Mesenchymal stem cell (in vitro differentiated cells and primary cell): ENCODE data around the gene OPCML.

Experiments
- DNase-seq: peaks from one replicate; pipeline ENCODE4 v3.0.0-alpha.2; 2013
- H2AFZ ChIP-seq: one replicate; pipeline ENCODE4 v1.6.1; 2013; ENCODE audit warnings: low read depth, mild to moderate bottlenecking, control low read depth, inconsistent platforms, low read length, moderate library complexity
- H2AK5ac ChIP-seq: 2 replicates; pipeline ENCODE4 v1.6.1; 2013; ENCODE audit warnings: low read length, moderate library complexity, mild to moderate bottlenecking, inconsistent platforms; ENCODE audit not compliant: severe bottlenecking
- H2BK120ac ChIP-seq: one replicate; pipeline ENCODE4 v1.6.1; 2013; ENCODE audit warnings: low read depth, mild to moderate bottlenecking, inconsistent platforms, low read length, moderate library complexity
- H2BK12ac ChIP-seq, 2 experiments: one replicate each; pipeline ENCODE4 v1.6.1; 2013; ENCODE audit warnings: inconsistent platforms in 2 of 2, low read length in 2 of 2, mild to moderate bottlenecking in 2 of 2, moderate library complexity in 2 of 2, control low read depth in 1 of 2
- H2BK15ac ChIP-seq: one replicate; pipeline ENCODE4 v1.6.1; 2013; ENCODE audit warnings: mild to moderate bottlenecking, low read depth, inconsistent platforms; ENCODE audit not compliant: poor library complexity, severe bottlenecking
- H2BK5ac ChIP-seq: 2 replicates; pipeline ENCODE4 v1.6.1; 2013; ENCODE audit warnings: low read depth, mild to moderate bottlenecking, low read length, control low read depth, inconsistent platforms; ENCODE audit not compliant: poor library complexity, severe bottlenecking
- H3K14ac ChIP-seq, 2 experiments: one replicate each; pipeline ENCODE4 v1.6.1; 2013; ENCODE audit warnings: inconsistent platforms in 2 of 2, low read length in 2 of 2, control low read depth in 1 of 2, mild to moderate bottlenecking in 1 of 2, moderate library complexity in 1 of 2
- H3K18ac ChIP-seq, 2 experiments: one replicate each; pipeline ENCODE4 v1.6.1; 2013; ENCODE audit warnings: inconsistent platforms in 2 of 2, low read length in 2 of 2, control low read depth in 1 of 2, low read depth in 1 of 2, mild to moderate bottlenecking in 1 of 2
- H3K23ac ChIP-seq, 2 experiments: one replicate each; pipeline ENCODE4 v1.6.1; 2013; ENCODE audit warnings: inconsistent platforms in 2 of 2, low read length in 2 of 2, mild to moderate bottlenecking in 2 of 2, moderate library complexity in 2 of 2, control low read depth in 1 of 2
- H3K27ac ChIP-seq: 2 replicates; pipeline ENCODE4 v1.5.1; 2013; ENCODE audit warnings: mild to moderate bottlenecking, moderate library complexity, low read length, control low read depth, inconsistent platforms; ENCODE audit not compliant: poor library complexity, severe bottlenecking
- H3K27me3 ChIP-seq, 2 experiments: 2 replicates each; pipeline versions ENCODE4 v1.6.1 to v1.7.0; 2013; ENCODE audit warnings: low read length in 2 of 2, mild to moderate bottlenecking in 2 of 2, moderate library complexity in 2 of 2, control low read depth in 1 of 2, inconsistent platforms in 1 of 2; ENCODE audit not compliant: control insufficient read depth in 1 of 2, insufficient read depth in 1 of 2
- H3K36me3 ChIP-seq, 2 experiments: 2 replicates each; pipeline versions ENCODE4 v1.6.1 to v1.7.0; 2013; ENCODE audit warnings: low read length in 2 of 2, control low read depth in 1 of 2, inconsistent platforms in 1 of 2, low read depth in 1 of 2, mild to moderate bottlenecking in 1 of 2; ENCODE audit not compliant: insufficient read depth in 2 of 2, control insufficient read depth in 1 of 2
- H3K4ac ChIP-seq, 2 experiments: one replicate each; pipeline ENCODE4 v1.6.1; 2013; ENCODE audit warnings: inconsistent platforms in 2 of 2, low read length in 2 of 2, mild to moderate bottlenecking in 2 of 2, moderate library complexity in 2 of 2, control low read depth in 1 of 2, low read depth in 1 of 2
- H3K4me1 ChIP-seq: 2 replicates; pipeline ENCODE4 v1.6.1; 2013; ENCODE audit warnings: low read depth, low read length, control low read depth; ENCODE audit not compliant: control insufficient read depth, insufficient read depth
- H3K4me2 ChIP-seq: 2 replicates; pipeline ENCODE4 v1.6.1; 2013; ENCODE audit warnings: low read length, mild to moderate bottlenecking, inconsistent platforms; ENCODE audit not compliant: poor library complexity, severe bottlenecking
- H3K4me3 ChIP-seq, 2 experiments: 2 replicates each; pipeline versions ENCODE4 v1.5.1 to v1.7.0; 2013; ENCODE audit warnings: low read length in 2 of 2, mild to moderate bottlenecking in 2 of 2, control low read depth in 1 of 2, low read depth in 1 of 2; ENCODE audit not compliant: insufficient read depth in 1 of 2
- H3K79me1 ChIP-seq: replicated peaks from 2 replicates; pipeline ENCODE4 v1.6.1; 2013; ENCODE audit warnings: mild to moderate bottlenecking, control low read depth, low read length, inconsistent platforms; ENCODE audit not compliant: poor library complexity, severe bottlenecking
- H3K9ac ChIP-seq: 2 replicates; pipeline ENCODE4 v1.7.0; 2013; ENCODE audit warnings: mild to moderate bottlenecking, low read length, moderate library complexity
- H3K9me3 ChIP-seq: 2 replicates; pipeline ENCODE4 v1.7.0; 2013; ENCODE audit warnings: mild to moderate bottlenecking, low read length; ENCODE audit not compliant: control insufficient read depth
- H4K8ac ChIP-seq: one replicate; pipeline ENCODE4 v1.6.1; 2013; ENCODE audit warnings: inconsistent platforms, mild to moderate bottlenecking, low read length, moderate library complexity
- H4K91ac ChIP-seq: one replicate; pipeline ENCODE4 v1.6.1; 2013; ENCODE audit warnings: mild to moderate bottlenecking, low read length, inconsistent platforms
- WGBS: methylation state at CpG from one replicate; pipeline ENCODE4 v1.1.7; 2013; ENCODE audit warnings: mixed read lengths; 5-methylcytosine and 5-hydroxymethylcytosine counted together

Gene OPCML

DNA sequence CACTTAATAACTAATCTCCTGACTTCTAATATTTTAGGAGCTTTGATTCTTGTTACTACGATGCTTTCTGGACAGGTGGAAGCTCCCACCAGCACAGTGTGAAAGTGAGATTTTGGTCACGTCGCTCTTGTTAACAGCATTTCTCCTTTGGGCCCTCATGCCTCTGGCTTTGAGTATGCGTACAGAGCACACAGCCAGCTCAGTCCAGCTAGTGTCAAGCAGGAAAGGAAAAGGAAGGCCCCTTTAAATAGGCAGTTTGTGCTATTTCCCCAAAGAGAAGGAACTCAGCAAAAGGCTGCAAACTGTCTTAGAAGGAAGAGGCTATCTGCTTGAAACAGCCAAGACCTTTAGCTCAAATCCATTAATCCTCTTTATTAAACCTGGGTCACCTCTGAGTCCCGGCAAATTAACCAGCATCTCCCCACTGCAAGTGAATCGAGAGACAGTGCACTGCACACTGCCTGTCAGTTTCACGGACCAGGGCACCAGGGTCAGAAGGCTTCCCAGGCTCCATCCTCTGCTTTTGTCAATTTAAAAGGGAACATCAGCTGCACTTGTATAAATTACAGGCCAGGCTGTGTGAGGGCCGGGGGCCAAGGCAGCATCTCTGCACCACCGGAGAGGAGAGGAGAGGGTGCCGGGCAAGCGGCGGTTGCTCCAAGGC lies 34.7 kb downstream of the OPCML start:
- Histone ChIP-seq H3K23ac (no peak overlapping the region), H2AFZ (no peak overlapping the region), H3K4ac (no peak overlapping the region), H2BK15ac (no peak overlapping the region), H3K14ac (no peak overlapping the region), H2AK5ac (no peak overlapping the region), H2BK120ac (no peak overlapping the region), H4K8ac (no peak overlapping the region), H3K4me2 (no peak overlapping the region), H4K91ac (no peak overlapping the region), H3K4me3 (no peak overlapping the region), H3K9me3 (no peaks in the 10 kb centered on the region), H3K36me3 (no peaks in the 10 kb centered on the region), H3K18ac (no peak overlapping the region), H2BK5ac (no peak overlapping the region), H3K79me1 (no peaks in the 10 kb centered on the region), H2BK12ac (no peak overlapping the region), H3K27me3 (no peaks in the 10 kb centered on the region), H3K27ac (no peak overlapping the region), H3K9ac (no peak overlapping the region), H3K4me1 (no peaks in the 10 kb centered on the region)
- 76% methylated on average over 11 of the region's 12 CpGs for WGBS
- DNase-seq = no peak

DNA sequence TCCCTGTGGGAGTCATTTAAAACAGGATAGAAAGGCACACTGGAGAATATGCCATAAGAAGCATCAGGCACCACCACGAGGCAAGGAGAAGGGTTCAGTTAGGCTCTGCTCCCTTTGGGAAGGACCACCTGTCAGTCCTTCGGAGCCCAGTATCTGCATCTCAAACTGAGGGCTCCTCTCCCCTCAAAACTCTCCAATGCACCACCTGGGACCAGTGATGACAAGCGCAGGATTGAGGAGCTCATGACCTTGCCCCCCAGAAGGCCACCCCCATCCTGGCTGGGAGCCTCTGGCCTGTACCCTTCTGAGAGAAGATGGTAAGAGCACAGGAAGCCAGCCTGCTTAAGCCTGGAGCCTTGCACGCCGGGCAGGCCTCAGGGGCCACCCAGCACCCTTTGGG lies 39.4 kb downstream of the OPCML start:
- H3K4me2 ChIP-seq = no peak overlapping the region
- H3K27ac ChIP-seq = no peak overlapping the region
- no peak for DNase-seq
- no peaks in the 10 kb centered on the region for H3K9me3 ChIP-seq
- no peaks in the 10 kb centered on the region for H3K27me3 ChIP-seq
- no peak overlapping the region for H2AFZ ChIP-seq
- no peak overlapping the region for H3K23ac ChIP-seq
- H3K14ac ChIP-seq = no peak overlapping the region
- no peak overlapping the region for H3K18ac ChIP-seq
- H3K4me1 ChIP-seq = no peaks in the 10 kb centered on the region
- no peaks in the 10 kb centered on the region for H3K79me1 ChIP-seq
- H2BK120ac ChIP-seq = no peak overlapping the region
- H3K4me3 ChIP-seq = no peak overlapping the region
- WGBS = 53% methylated on average over 3 of the region's 5 CpGs
- no peak overlapping the region for H3K9ac ChIP-seq
- H2BK12ac ChIP-seq = no peak overlapping the region
- no peak overlapping the region for H3K4ac ChIP-seq
- H4K8ac ChIP-seq = no peak overlapping the region
- no peak overlapping the region for H4K91ac ChIP-seq
- H2BK5ac ChIP-seq = no peak overlapping the region
- no peak overlapping the region for H2AK5ac ChIP-seq
- H2BK15ac ChIP-seq = no peak overlapping the region
- H3K36me3 ChIP-seq = no peaks in the 10 kb centered on the region

DNA sequence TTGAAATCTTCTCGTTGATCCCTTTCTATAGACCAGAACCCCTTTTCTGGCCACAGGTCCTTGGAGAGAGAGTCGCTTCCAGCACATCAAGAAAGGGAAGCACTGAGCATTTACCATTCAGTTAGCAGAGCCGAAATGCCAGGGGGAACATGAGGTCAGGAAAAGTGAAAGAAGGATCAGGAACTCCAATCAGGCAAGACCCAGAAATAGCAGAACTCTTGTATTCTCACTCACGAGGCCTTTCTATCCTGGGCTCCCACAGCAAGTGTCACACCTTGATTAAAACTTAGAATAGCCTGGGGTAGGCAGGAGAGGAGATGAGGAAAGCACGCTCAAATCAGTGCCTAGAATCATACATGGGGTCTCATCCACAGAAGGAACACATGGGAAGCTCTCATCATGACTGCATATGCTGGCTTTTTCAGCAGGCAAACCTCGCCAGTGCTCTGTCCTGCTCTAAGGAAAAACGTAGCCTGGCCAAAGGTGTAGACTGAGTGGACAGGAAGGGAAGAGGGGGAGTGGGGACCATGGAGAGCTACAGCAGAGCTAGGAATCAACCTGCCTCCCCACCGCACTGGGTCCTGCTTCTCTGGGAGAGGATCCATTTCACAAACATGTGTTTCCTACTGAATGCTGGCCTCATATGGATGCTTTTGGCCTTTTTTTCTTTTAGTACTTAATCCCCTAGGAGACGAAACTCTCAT lies 40.5 kb downstream of the OPCML start:
- no peaks in the 10 kb centered on the region for H3K4me1 ChIP-seq
- no peak overlapping the region for H2BK12ac ChIP-seq
- no peak overlapping the region for H3K4me2 ChIP-seq
- DNase-seq = no peak
- H3K23ac ChIP-seq = no peak overlapping the region
- H2BK5ac ChIP-seq = no peak overlapping the region
- H2AK5ac ChIP-seq = no peak overlapping the region
- H2BK15ac ChIP-seq = no peak overlapping the region
- no peaks in the 10 kb centered on the region for H3K9me3 ChIP-seq
- H3K36me3 ChIP-seq = no peaks in the 10 kb centered on the region
- no peak overlapping the region for H4K91ac ChIP-seq
- 51% methylated on average over 8 of the region's 9 CpGs for WGBS
- no peaks in the 10 kb centered on the region for H3K79me1 ChIP-seq
- H4K8ac ChIP-seq = no peak overlapping the region
- no peak overlapping the region for H3K27ac ChIP-seq
- no peak overlapping the region for H3K14ac ChIP-seq
- no peak overlapping the region for H3K4me3 ChIP-seq
- H2AFZ ChIP-seq = no peak overlapping the region
- no peak overlapping the region for H3K18ac ChIP-seq
- no peaks in the 10 kb centered on the region for H3K27me3 ChIP-seq
- no peak overlapping the region for H3K9ac ChIP-seq
- no peak overlapping the region for H3K4ac ChIP-seq
- no peak overlapping the region for H2BK120ac ChIP-seq

DNA sequence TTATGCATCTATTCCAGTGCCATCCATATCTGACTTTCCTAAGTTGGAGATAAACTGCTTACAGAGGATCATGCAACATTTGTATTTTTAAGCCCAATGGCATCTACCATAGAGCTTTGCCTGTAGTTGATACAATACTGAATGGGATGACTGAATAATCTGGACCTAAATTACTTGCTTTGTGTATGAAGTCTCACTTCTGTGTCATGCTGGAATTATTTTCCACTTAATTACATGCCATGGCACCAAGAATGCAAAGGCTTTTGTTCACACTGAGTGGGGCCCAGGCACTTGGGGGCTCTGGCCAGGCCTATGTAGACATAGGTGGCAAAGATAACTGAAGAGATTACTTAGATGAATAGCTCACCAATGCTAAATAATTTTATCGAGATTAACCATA lies 51.6 kb downstream of the OPCML start:
- Histone ChIP-seq H2BK120ac (no peak overlapping the region), H4K91ac (no peak overlapping the region), H3K9me3 (peaks cover 8% of the 10 kb centered on the region), H3K4me3 (no peak overlapping the region), H3K27me3 (no peaks in the 10 kb centered on the region), H3K4ac (no peak overlapping the region), H2BK5ac (no peak overlapping the region), H3K4me2 (no peak overlapping the region), H3K9ac (no peak overlapping the region), H4K8ac (no peak overlapping the region), H3K18ac (no peak overlapping the region), H2AK5ac (no peak overlapping the region), H3K36me3 (no peaks in the 10 kb centered on the region), H3K27ac (no peak overlapping the region), H2BK12ac (no peak overlapping the region), H3K23ac (no peak overlapping the region), H3K4me1 (no peaks in the 10 kb centered on the region), H3K14ac (no peak overlapping the region), H3K79me1 (no peaks in the 10 kb centered on the region), H2BK15ac (no peak overlapping the region), H2AFZ (no peak overlapping the region)
- DNase-seq = no peak
- no CpG with 5 or more reads among the region's 1 CpG for WGBS
